CD4-positive, alpha-beta T cell treated with Interleukin-17A for 1 hour (primary cell): ENCODE measurements around the gene TPD52L2.
"Not testable (repeated sequence)": the region's sequence is repeated elsewhere in the genome, so short reads cannot be mapped to it uniquely, and the experiment has no call there.

Experiments used
- DNase-seq: peaks from one replicate; pipeline ENCODE4 v3.0.0-alpha.2; 2020

Gene TPD52L2

GRCh38 chr20:63857764-63858392 lies 7.2 kb upstream of the TPD52L2 start:
- DNase-seq: no peak

- no peak for DNase-seq
Measured at GRCh38 chr20:63858393-63859165, 6.5 kb upstream of the TPD52L2 start.

GRCh38 chr20:63859166-63859699 lies 5.8 kb upstream of the TPD52L2 start:
- DNase-seq: no peak

GRCh38 chr20:63860325-63861051 lies 4.6 kb upstream of the TPD52L2 start:
- DNase-seq: peak; percentile 20

GRCh38 chr20:63861365-63861934 lies 3.6 kb upstream of the TPD52L2 start, which contains the start of gene ABHD16B:
ABHD16B (plus strand) TSS chr20:63861498; CDS start chr20:63861541, 43 bp downstream.
- DNase-seq: no peak

GRCh38 chr20:63861981-63862901 lies 2.8 kb upstream of the TPD52L2 start:
- no peak for DNase-seq

GRCh38 chr20:63863021-63863797 lies 1.9 kb upstream of the TPD52L2 start:
- DNase-seq: no peak

- DNase-seq: peak; percentile 85
Measured at GRCh38 chr20:63863798-63864544, 1.1 kb upstream of the TPD52L2 start.

- DNase-seq: no peak
Measured at GRCh38 chr20:63864545-63864977, 509 bp upstream of the TPD52L2 start.

GRCh38 chr20:63867042-63867441 lies 2.0 kb downstream of the TPD52L2 start:
- not testable (repeated sequence) for DNase-seq

- DNase-seq: no peak
Measured at GRCh38 chr20:63868264-63868663, 3.2 kb downstream of the TPD52L2 start.

- peak; percentile 45 for DNase-seq
Measured at GRCh38 chr20:63873477-63873971, 8.5 kb downstream of the TPD52L2 start.

GRCh38 chr20:63874241-63874640 lies 9.2 kb downstream of the TPD52L2 start:
- DNase-seq: not testable (repeated sequence)

- DNase-seq: no peak
Measured at GRCh38 chr20:63876489-63877036, 11.5 kb downstream of the TPD52L2 start.

GRCh38 chr20:63877755-63878470 lies 12.8 kb downstream of the TPD52L2 start:
- no peak for DNase-seq

GRCh38 chr20:63878899-63879663 lies 14.0 kb downstream of the TPD52L2 start:
- no peak for DNase-seq

GRCh38 chr20:63880901-63881300 lies 15.8 kb downstream of the TPD52L2 start:
- DNase-seq: not testable (repeated sequence)
